Activated CD4-positive, CD25-positive, alpha-beta regulatory T cell treated with anti-CD3 and anti-CD28 coated beads, Interleukin-2, amount 50 U/mL, for 72 hours (primary cell): ENCODE data around the gene LLGL2.

Experiments used
- DNase-seq: peaks from one replicate; pipeline ENCODE4 v3.0.0; 2021

Gene LLGL2

GRCh38 chr17:75616521-75617122, 91.1 kb downstream of the LLGL2 start:
- DNase-seq = no peak

GRCh38 chr17:75617218-75617617, 91.7 kb downstream of the LLGL2 start:
- no peak for DNase-seq

- DNase-seq = no peak
Measured at GRCh38 chr17:75617675-75618074, 92.2 kb downstream of the LLGL2 start.

- no peak for DNase-seq
Measured at GRCh38 chr17:75619506-75620431, 94.3 kb downstream of the LLGL2 start.

- no peak for DNase-seq
Measured at GRCh38 chr17:75621489-75621888, 96.0 kb downstream of the LLGL2 start.

- no peak for DNase-seq
Measured at GRCh38 chr17:75622076-75622475, 96.6 kb downstream of the LLGL2 start.

GRCh38 chr17:75622771-75623273, 97.3 kb downstream of the LLGL2 start:
- no peak for DNase-seq

- DNase-seq = no peak
Measured at GRCh38 chr17:75623386-75623785, 97.9 kb downstream of the LLGL2 start.

- no peak for DNase-seq
Measured at GRCh38 chr17:75624021-75624420, 98.5 kb downstream of the LLGL2 start.
